Activated T-helper 1 cell treated with anti-CD3 and anti-CD28 coated beads, Interleukin-12 subunit alpha, Interleukin-12 subunit beta, Interleukin-2, Interleukin-4 antibody, amounts not matched to agents 30 ng/mL and 10 ng/mL and 1 ng/mL, durations not matched to agents 14 hours and 24 hours and 36 hours (primary cell): ENCODE measurements around the gene SLC22A5. TPM values are rescaled to one million over a fixed set of nuclear protein-coding genes. Genes with fewer than 3 reads are reported as not detected.

Experiments
- total RNA-seq: library from RNA; stranded (reverse); gene quantifications from 2 replicates; pipeline ENCODE4 v1.2.3, GENCODE V29; 2022

The SLC22A5 gene
- total RNA-seq, 1 donor from 2014 or later, result 6.2 TPM

Other genes with a start within 250 kb of the SLC22A5 start
- gene P4HA2, start 141.9 kb upstream of the SLC22A5 start, total RNA-seq, result 48.7 and 49.4 TPM in 2 replicates
- gene PDLIM4, start 112.0 kb upstream of the SLC22A5 start, total RNA-seq, result 1.4 and 2.0 TPM in 2 replicates
- 1.6 and 2.6 TPM in 2 replicates for gene SLC22A4, start 75.3 kb upstream of the SLC22A5 start, total RNA-seq
- 190 and 198 TPM in 2 replicates for gene IRF1, start 121.1 kb downstream of the SLC22A5 start, total RNA-seq
- gene IL5, start 173.8 kb downstream of the SLC22A5 start, total RNA-seq, result 1.5 and 2.2 TPM in 2 replicates
- gene RAD50, start 187.3 kb downstream of the SLC22A5 start, total RNA-seq, result 30.9 and 33.0 TPM in 2 replicates